ENCODE measurements around the gene SORCS1. TPM values are rescaled to one million over a fixed set of nuclear protein-coding genes. Genes with fewer than 3 reads are reported as not detected.

Gene SORCS1
- total RNA-seq, 1 experiment from 2014 or later: 1.7 TPM

- Histone ChIP-seq H3K79me2 (ENCODE audit: insufficient read depth, low read length) (no peaks in the 10 kb centered on the region), H3K56ac (ENCODE audit: insufficient read length, low read depth, low read length) (no peak overlapping the region), H3K9ac (ENCODE audit: extremely low read depth, insufficient read length, low read length) (no peak overlapping the region), H2BK20ac (ENCODE audit: low read depth, low read length, poor library complexity, severe bottlenecking) (no peak overlapping the region), H4K5ac (ENCODE audit: insufficient read length, low read depth, low read length) (no peak overlapping the region), H3K27me3 (ENCODE audit: insufficient read depth, low read length) (no peaks in the 10 kb centered on the region), H2AK5ac (ENCODE audit: insufficient read length, low read length) (no peak overlapping the region), H3K79me1 (ENCODE audit: insufficient read depth, low read depth, low read length, poor library complexity, severe bottlenecking) (no peaks in the 10 kb centered on the region), H4K20me1 (ENCODE audit: control insufficient read depth, insufficient read depth, insufficient read length) (no peaks in the 10 kb centered on the region), H2BK15ac (ENCODE audit: low read depth, low read length) (no peak overlapping the region), H3K18ac (ENCODE audit: insufficient read length, low read depth, low read length) (no peak overlapping the region), H2BK120ac (ENCODE audit: low read depth, low read length, poor library complexity, severe bottlenecking) (no peak overlapping the region), H3K4me2 (ENCODE audit: insufficient read depth, insufficient read length, low read length) (no peak overlapping the region), H2AFZ (ENCODE audit: low read length) (no peak overlapping the region), H3K4ac (ENCODE audit: low read depth, low read length) (no peak overlapping the region), H3K23me2 (ENCODE audit: insufficient read length, low read depth, low read length, poor library complexity, severe bottlenecking) (no peaks in the 10 kb centered on the region), H2BK5ac (ENCODE audit: insufficient read length, low read length) (no peak overlapping the region), H3K27ac (ENCODE audit: insufficient read length, low read depth, low read length) (no peak overlapping the region), H3K4me1 (ENCODE audit: insufficient read depth, low read length) (peaks cover 4% of the 10 kb centered on the region; the same call in 1 of the 2 replicates), H4K91ac (ENCODE audit: insufficient read length, low read depth, low read length) (no peak overlapping the region), H4K8ac (replicated peaks; ENCODE audit: insufficient read length, low read depth, low read length) (no peak overlapping the region), H3K9me3 (ENCODE audit: control insufficient read depth, low read depth, low read length) (no peaks in the 10 kb centered on the region), H3K23ac (ENCODE audit: insufficient read length, low read depth, low read length) (no peak overlapping the region), H3T11ph (ENCODE audit: low read length) (no peak overlapping the region), H3K14ac (ENCODE audit: insufficient read depth, low read length) (no peak overlapping the region), H2BK12ac (ENCODE audit: insufficient read length, low read depth, low read length) (no peak overlapping the region)
- peaks cover 23 to 27% of the 10 kb centered on the region in 2 experiments for H3K4me1 Mint-ChIP-seq
- no peak overlapping the region for H3K4me3 Mint-ChIP-seq
- no peak overlapping the region; a peak in 1 of 7 replicates for H3K27ac Mint-ChIP-seq
- peak; percentile 91 for TF ChIP-seq CTCF (conservative IDR thresholded peaks at IDR 0.05)
- WGBS (ENCODE audit: extremely low coverage, insufficient read length, low lambda C conversion rate): no CpG with 5 or more reads among the region's 6 CpGs
- peak; percentile 72 for DNase-seq
- peaks cover 4 to 5% of the 10 kb centered on the region in 2 experiments; a peak in 3 of 5 replicates for H3K9me3 Mint-ChIP-seq
- peaks cover 0 to 9% (median 5%) of the 10 kb centered on the region in 3 experiments; a peak in 3 of 7 replicates for H3K36me3 Mint-ChIP-seq (ENCODE audit: insufficient read depth in 1 of 3, low read depth in 3 of 3)
- H3K27me3 Mint-ChIP-seq (ENCODE audit: low read depth): no peaks in the 10 kb centered on the region
Measured at GRCh38 chr10:106711313-106711906, 453.1 kb downstream of the SORCS1 start.

All from H9 (cell line).